CD4-positive, alpha-beta T cell (primary cell): ENCODE results near the gene G2E3. TPM values are rescaled to one million over a fixed set of nuclear protein-coding genes. Genes with fewer than 3 reads are reported as not detected.

ENCODE experiments used
- ATAC-seq: fragments of 200-7000 bp; cut with Tn5 transposase; one replicate; pipeline ENCODE4 v1.10.0; 2022; ENCODE audit warnings: mild to moderate bottlenecking; ENCODE audit not compliant: poor library complexity
- CTCF ChIA-PET: fragments of 350-600 bp; sonication (Branson Sonifier 250); formaldehyde crosslinking; loops from one replicate; lab custom pipeline; 2021; ENCODE audit warnings: antibody characterized with exemption, inconsistent platforms; lab: Charles Lee
- POLR2A ChIA-PET: fragments of 350-600 bp; sonication (Branson Sonifier 250); formaldehyde crosslinking; loops from one replicate; lab custom pipeline; 2021; ENCODE audit warnings: antibody characterized with exemption, inconsistent platforms; lab: Charles Lee
- DNase-seq, 14 experiments: peaks; one replicate each; pipeline ENCODE4 v3.0.0-alpha.2; 2013 to 2020; ENCODE audit warnings: mixed read lengths in 2 of 14
- H3K27ac ChIP-seq, 2 donors: one replicate each; pipeline versions ENCODE4 v1.5.1 to v1.7.0; 2013; ENCODE audit warnings: low read length in 2 of 2, low read depth in 1 of 2, mild to moderate bottlenecking in 1 of 2
- H3K27me3 ChIP-seq, 2 experiments: 1 replicate in 1 of 2; 2 replicates in 1 of 2; pipeline versions ENCODE4 v1.6.1 to v1.7.0; 2013; ENCODE audit warnings: low read length in 2 of 2, control low read depth in 1 of 2, mild to moderate bottlenecking in 1 of 2, moderate library complexity in 1 of 2; ENCODE audit not compliant: insufficient read depth in 2 of 2, control insufficient read depth in 1 of 2
- H3K36me3 ChIP-seq: one replicate; pipeline ENCODE4 v1.6.1; 2013; ENCODE audit warnings: low read length, control low read depth; ENCODE audit not compliant: insufficient read depth
- H3K4me1 ChIP-seq: one replicate; pipeline ENCODE4 v1.6.1; 2013; ENCODE audit warnings: low read length, control low read depth; ENCODE audit not compliant: insufficient read depth
- H3K4me3 ChIP-seq: one replicate; pipeline ENCODE4 v1.5.1; 2013; ENCODE audit warnings: mild to moderate bottlenecking, low read length, moderate library complexity
- H3K9me3 ChIP-seq, 2 experiments: 1 replicate in 1 of 2; 2 replicates in 1 of 2; pipeline versions ENCODE4 v1.6.1 to v1.7.0; 2013; ENCODE audit warnings: low read length in 2 of 2, mild to moderate bottlenecking in 2 of 2, control low read depth in 1 of 2, moderate library complexity in 1 of 2; ENCODE audit not compliant: control insufficient read depth in 1 of 2, insufficient read depth in 1 of 2
- H3K27ac Mint-ChIP-seq: one replicate; pipeline ENCODE4 v1.8.0; 2020; ENCODE audit warnings: mixed read lengths
- H3K27me3 Mint-ChIP-seq: one replicate; pipeline ENCODE4 v1.8.0; 2021; ENCODE audit warnings: mixed read lengths
- H3K36me3 Mint-ChIP-seq: one replicate; pipeline ENCODE4 v1.8.0; 2021; ENCODE audit warnings: low read depth, mixed read lengths
- H3K4me1 Mint-ChIP-seq: one replicate; pipeline ENCODE4 v1.8.0; 2021; ENCODE audit warnings: low read depth, mixed read lengths
- H3K4me3 Mint-ChIP-seq: one replicate; pipeline ENCODE4 v1.8.0; 2020; ENCODE audit warnings: mild to moderate bottlenecking, mixed read lengths
- H3K9me3 Mint-ChIP-seq: one replicate; pipeline ENCODE4 v1.8.0; 2020; ENCODE audit warnings: mixed read lengths
- intact Hi-C, 2 experiments: fragments of 100-400 bp; cut with DNase I in 1 of 2; cut with micrococcal nuclease in 1 of 2; formaldehyde crosslinking; loops; one replicate each; pipeline versions ENCODE4 v1.15.1 to v1.9.0; 2023 to 2025; cut with DNase I, micrococcal nuclease
- total RNA-seq, 174 experiments: library from RNA in 2 of 174; stranded (reverse) in 2 of 174; gene quantifications; one replicate each; pipeline ENCODE4 v1.2.3 and lab custom pipeline; 2021 to 2026
- TF ChIP-seq, protein P1 (sequence below): fragments of 200-600 bp; IDR thresholded peaks from one replicate; pipeline ENCODE4 v1.8.0; 2022; ENCODE audit warnings: antibody characterized with exemption, mild to moderate bottlenecking

G2E3 gene
- total RNA-seq, 2 experiments from 2014 or later: 23.8 to 24.3 TPM

DNA sequence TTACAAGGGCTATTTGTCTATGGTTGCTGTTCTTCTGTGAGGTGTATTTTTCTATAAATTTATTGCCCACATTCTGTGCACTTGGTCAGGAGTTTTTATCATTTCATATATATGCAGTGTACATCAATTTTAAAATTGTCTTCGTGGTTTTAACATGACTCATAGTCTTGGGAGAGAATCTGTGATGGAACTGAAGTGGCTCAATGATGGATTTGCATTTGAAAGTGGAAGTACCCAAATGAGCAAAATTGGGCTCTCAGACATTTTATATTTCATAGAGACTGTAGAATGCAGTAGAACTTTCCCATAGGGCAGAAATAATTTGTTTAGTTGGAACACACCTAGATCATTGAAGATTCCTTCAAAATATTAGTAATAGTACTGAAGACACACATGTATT, 61.2 kb downstream of the G2E3 start:
- Histone ChIP-seq H3K36me3 (peaks cover 11% of the 10 kb centered on the region), H3K9me3 (no peaks in the 10 kb centered on the region), H3K4me1 (peaks cover 10% of the 10 kb centered on the region), H3K27me3 (no peaks in the 10 kb centered on the region), H3K4me3 (no peak overlapping the region), H3K27ac (no peak overlapping the region)
- intact Hi-C loops: loop anchor here in 1 of 2 experiments (10.0 kb wide), 2 partner anchors 945 to 1585 kb away; partner anchors contain the start of genes NUBPL, RNU6-7 and RNU6-8
- Mint-ChIP-seq H3K27ac (peak overlapping the region; percentile 92), H3K4me1 (peaks cover 35% of the 10 kb centered on the region), H3K27me3 (no peaks in the 10 kb centered on the region), H3K36me3 (peaks cover 34% of the 10 kb centered on the region), H3K9me3 (no peaks in the 10 kb centered on the region), H3K4me3 (peak overlapping the region; percentile 77)
- DNase-seq (peak in 3 of 14 experiments; percentile 4 to 37 (median 34)), ATAC-seq (no peak)
- TF ChIP-seq, protein P1, sequence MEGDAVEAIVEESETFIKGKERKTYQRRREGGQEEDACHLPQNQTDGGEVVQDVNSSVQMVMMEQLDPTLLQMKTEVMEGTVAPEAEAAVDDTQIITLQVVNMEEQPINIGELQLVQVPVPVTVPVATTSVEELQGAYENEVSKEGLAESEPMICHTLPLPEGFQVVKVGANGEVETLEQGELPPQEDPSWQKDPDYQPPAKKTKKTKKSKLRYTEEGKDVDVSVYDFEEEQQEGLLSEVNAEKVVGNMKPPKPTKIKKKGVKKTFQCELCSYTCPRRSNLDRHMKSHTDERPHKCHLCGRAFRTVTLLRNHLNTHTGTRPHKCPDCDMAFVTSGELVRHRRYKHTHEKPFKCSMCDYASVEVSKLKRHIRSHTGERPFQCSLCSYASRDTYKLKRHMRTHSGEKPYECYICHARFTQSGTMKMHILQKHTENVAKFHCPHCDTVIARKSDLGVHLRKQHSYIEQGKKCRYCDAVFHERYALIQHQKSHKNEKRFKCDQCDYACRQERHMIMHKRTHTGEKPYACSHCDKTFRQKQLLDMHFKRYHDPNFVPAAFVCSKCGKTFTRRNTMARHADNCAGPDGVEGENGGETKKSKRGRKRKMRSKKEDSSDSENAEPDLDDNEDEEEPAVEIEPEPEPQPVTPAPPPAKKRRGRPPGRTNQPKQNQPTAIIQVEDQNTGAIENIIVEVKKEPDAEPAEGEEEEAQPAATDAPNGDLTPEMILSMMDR: no peak
- ChIA-PET POLR2A (no interaction called here), CTCF (no interaction called here)

DNA sequence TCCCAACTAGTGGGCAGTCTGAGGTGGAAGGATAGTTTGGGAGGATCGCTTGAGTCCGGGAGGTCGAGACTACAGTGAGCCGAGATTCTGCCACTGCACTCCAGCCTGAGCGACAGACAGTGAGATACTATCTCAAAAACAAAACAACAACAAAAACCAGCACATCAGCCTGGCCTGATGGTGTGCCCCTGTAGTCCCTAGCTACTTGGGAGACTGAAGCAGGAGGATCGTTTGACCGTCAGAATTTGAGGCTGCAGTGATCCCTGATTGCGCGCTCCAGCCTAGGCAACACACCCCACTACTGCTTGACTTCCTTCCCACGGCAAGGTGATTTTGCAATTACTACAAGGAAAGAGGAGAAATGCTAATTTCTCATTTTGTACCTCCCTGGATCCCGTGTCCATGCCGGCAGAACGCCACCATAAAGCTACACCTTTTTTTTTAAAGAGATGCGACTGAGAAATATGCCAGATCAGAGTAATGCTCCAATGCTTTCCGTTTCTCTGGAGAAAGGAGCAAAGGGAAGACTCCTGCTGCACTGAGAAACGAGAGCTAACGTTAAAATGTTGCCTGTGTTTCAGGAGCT, 62.5 kb downstream of the G2E3 start:
- H3K4me1 Mint-ChIP-seq: peaks cover 40% of the 10 kb centered on the region
- peaks cover 5% of the 10 kb centered on the region for H3K36me3 ChIP-seq
- no peaks in the 10 kb centered on the region for H3K9me3 ChIP-seq
- H3K27ac Mint-ChIP-seq: peak overlapping the region; percentile 92
- ATAC-seq (peak; percentile 9), DNase-seq (peak in 6 of 14 experiments; percentile 4 to 48 (median 17))
- intact Hi-C loops: loop anchor here in 1 of 2 experiments (10.0 kb wide), 2 partner anchors 943 to 1583 kb away; partner anchors contain the start of genes NUBPL, RNU6-7 and RNU6-8
- TF ChIP-seq, protein P1: no peak
- peaks cover 25% of the 10 kb centered on the region for H3K36me3 Mint-ChIP-seq
- peak overlapping the region; percentile 91 for H3K4me3 Mint-ChIP-seq
- ChIA-PET CTCF (no interaction called here), POLR2A (interaction anchor here (0.7 to 1.9 kb wide), 7 partner anchors 12 to 1455 kb away, joined by 3 to 16 read pairs (median 5); partner anchors contain the start of genes ARHGAP5, G2E3 and STRN3)
- H3K9me3 Mint-ChIP-seq: no peaks in the 10 kb centered on the region
- H3K27me3 Mint-ChIP-seq: no peaks in the 10 kb centered on the region
- H3K4me3 ChIP-seq: peak overlapping the region; percentile 76
- H3K4me1 ChIP-seq: peaks cover 18% of the 10 kb centered on the region
- no peaks in the 10 kb centered on the region for H3K27me3 ChIP-seq
- H3K27ac ChIP-seq: peak overlapping the region; percentile 63 to 69

DNA sequence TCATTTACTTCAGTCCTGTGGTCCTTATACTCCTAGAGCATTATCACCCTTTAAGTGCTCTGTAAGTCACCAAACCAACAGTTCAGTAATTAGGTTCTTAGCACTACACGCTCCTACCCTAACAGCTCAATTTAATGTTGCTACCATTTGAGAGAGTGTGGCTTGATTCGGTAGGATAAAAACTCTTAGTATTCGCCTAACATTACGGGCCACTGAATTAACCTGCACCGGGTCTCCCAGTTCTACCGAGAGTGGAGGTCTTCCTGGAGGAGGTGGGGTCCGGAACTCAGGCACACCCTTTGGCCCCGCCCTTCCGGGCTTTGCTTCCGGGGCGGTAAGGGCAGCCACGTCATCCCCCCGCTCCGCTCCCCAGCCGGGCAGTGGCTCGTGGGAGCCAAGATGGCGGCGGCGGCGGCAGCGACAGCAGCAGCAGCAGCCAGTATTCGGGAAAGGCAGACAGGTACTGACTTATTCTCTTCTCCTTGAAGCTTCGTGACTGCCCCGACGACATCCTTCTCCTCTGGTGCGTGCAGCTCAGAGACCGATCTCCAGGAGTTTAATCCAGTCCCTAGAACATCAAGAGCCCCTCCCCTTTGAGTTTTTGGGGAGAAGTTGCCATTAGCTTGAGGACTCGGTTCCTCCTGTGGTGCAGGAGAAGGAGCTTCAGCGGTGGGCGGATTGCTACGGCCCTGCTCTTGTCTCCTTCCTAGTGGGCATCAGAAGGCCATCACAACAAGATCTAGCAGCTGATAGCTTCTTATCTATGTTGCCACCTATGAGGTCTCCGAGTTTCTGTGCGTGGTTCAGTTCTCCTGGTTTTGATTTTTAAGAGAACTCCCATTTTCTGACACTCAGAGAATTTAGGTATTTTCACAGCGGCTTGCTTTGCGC, 63.2 kb downstream of the G2E3 start, which contains the start of gene SCFD1:
Gene SCFD1, plus strand, starts transcription at position 380 of the 891 bp plus-strand sequence. Its CDS starts 20 bp downstream, at position 400.
- CTCF ChIA-PET: interaction anchor here (1.4 kb wide), 1 partner anchor 34 kb away, joined by 3 read pairs; no protein-coding TSS in a partner anchor
- ATAC-seq: peak; percentile 98
- TF ChIP-seq, protein P1: no peak

More for the DNA sequence above, 63.2 kb downstream of the G2E3 start, which contains the start of gene SCFD1:
- peaks cover 7% of the 10 kb centered on the region for H3K36me3 ChIP-seq
- peaks cover 19% of the 10 kb centered on the region for H3K4me1 ChIP-seq
- H3K4me3 Mint-ChIP-seq: peak within 1 kb of the TSS; percentile 91
- peak within 1 kb of the TSS; percentile 76 for H3K4me3 ChIP-seq
- H3K27ac Mint-ChIP-seq: peak within 1 kb of the TSS; percentile 92
- peaks cover 27% of the 10 kb centered on the region for H3K36me3 Mint-ChIP-seq
- POLR2A ChIA-PET: interaction anchor here (0.7 to 2.3 kb wide), 16 partner anchors 11 to 1454 kb away, joined by 3 to 16 read pairs (median 4); partner anchors contain the start of genes AP4S1, ARHGAP5, G2E3 and HEATR5A
- no peaks in the 10 kb centered on the region for H3K9me3 Mint-ChIP-seq
- H3K4me1 Mint-ChIP-seq: peaks cover 47% of the 10 kb centered on the region
- H3K27me3 ChIP-seq: no peaks in the 10 kb centered on the region
- peak within 1 kb of the TSS; percentile 63 to 69 for H3K27ac ChIP-seq
- peak; percentile 84 to 95 (median 90) for DNase-seq
- intact Hi-C loops: loop anchor here (2.0 to 10.0 kb wide), 3 partner anchors 63 to 1583 kb away; partner anchors contain the start of genes G2E3 (in 1 of the 2), NUBPL (in 1 of the 2), RNU6-7 (in 1 of the 2) and RNU6-8 (in 1 of the 2)
- no peaks in the 10 kb centered on the region for H3K9me3 ChIP-seq
- H3K27me3 Mint-ChIP-seq: no peaks in the 10 kb centered on the region
